Islet of Langerhans (tissue), 1 donor: ENCODE data around the gene FCER2.
"Not testable (repeated sequence)": the region's sequence is repeated elsewhere in the genome, so short reads cannot be mapped to it uniquely, and the experiment has no call there.

ENCODE experiments used
- FAIRE-seq: peaks from one replicate; lab custom pipeline; 2011; peaks lifted over from hg19 to GRCh38; lab: Jason Lieb, UNC

The FCER2 gene

GRCh38 chr19:7701654-7702457 is at the start of gene FCER2:
Gene FCER2, minus strand, starts transcription at chr19:7702131. Its CDS starts 2,371 bp downstream, at chr19:7699760.
- no peak for FAIRE-seq

GRCh38 chr19:7751157-7751783 is 49.3 kb upstream of the FCER2 start:
- FAIRE-seq: no peak

- no peak for FAIRE-seq
Measured at GRCh38 chr19:7748756-7749155, 46.8 kb upstream of the FCER2 start.

- FAIRE-seq: no peak
Measured at GRCh38 chr19:7748171-7748570, 46.2 kb upstream of the FCER2 start.

- no peak for FAIRE-seq
Measured at GRCh38 chr19:7746903-7747884, 45.3 kb upstream of the FCER2 start, which contains the start of gene CD209. Gene CD209, minus strand, starts transcription at chr19:7747534. Its CDS starts 23 bp downstream, at chr19:7747511.

GRCh38 chr19:7746306-7746705 is 44.4 kb upstream of the FCER2 start:
- not testable (repeated sequence) for FAIRE-seq

GRCh38 chr19:7744871-7745650 is 43.1 kb upstream of the FCER2 start:
- no peak for FAIRE-seq

GRCh38 chr19:7744199-7744786 is 42.4 kb upstream of the FCER2 start:
- no peak for FAIRE-seq

- FAIRE-seq: no peak
Measured at GRCh38 chr19:7743425-7743841, 41.5 kb upstream of the FCER2 start.

- no peak for FAIRE-seq
Measured at GRCh38 chr19:7742991-7743390, 41.1 kb upstream of the FCER2 start.

- no peak for FAIRE-seq
Measured at GRCh38 chr19:7742575-7742974, 40.6 kb upstream of the FCER2 start.

- FAIRE-seq: no peak
Measured at GRCh38 chr19:7740682-7741054, 38.7 kb upstream of the FCER2 start.

- no peak for FAIRE-seq
Measured at GRCh38 chr19:7739801-7740681, 38.1 kb upstream of the FCER2 start.

GRCh38 chr19:7739211-7739755 is 37.4 kb upstream of the FCER2 start:
- no peak for FAIRE-seq

GRCh38 chr19:7738023-7738422 is 36.1 kb upstream of the FCER2 start:
- no peak for FAIRE-seq

- no peak for FAIRE-seq
Measured at GRCh38 chr19:7737215-7737614, 35.3 kb upstream of the FCER2 start.

- no peak for FAIRE-seq
Measured at GRCh38 chr19:7736148-7736547, 34.2 kb upstream of the FCER2 start.

GRCh38 chr19:7734220-7735203 is 32.6 kb upstream of the FCER2 start:
- FAIRE-seq: no peak

GRCh38 chr19:7733376-7733775 is 31.4 kb upstream of the FCER2 start:
- no peak for FAIRE-seq
